K562 (cell line): ENCODE measurements around the gene MAP1LC3A. TPM values are rescaled to one million over a fixed set of nuclear protein-coding genes. Genes with fewer than 3 reads are reported as not detected.

Experiments
- ATAC-seq: fragments of 200-7000 bp; cut with Tn5 transposase; 3 replicates; pipeline ENCODE4 v1.9.1; 2020; ENCODE audit warnings: moderate library complexity
- BruUV-seq: library from RNA; stranded (reverse); fragments of 400-500 nt; replicated peaks from 2 replicates; lab custom pipeline; 2021; lab: Mats Ljungman, UMichigan
- CTCF ChIA-PET: fragments of 300-600 bp; formaldehyde crosslinking; extraction: SDS; loops from one replicate; lab custom pipeline; 2021; ENCODE audit warnings: low intra/inter-chr PET ratio; lab: Yijun Ruan, JAX
- POLR2A ChIA-PET: fragments of 300-600, 350-650 bp; sonication (Branson Sonifier 250); formaldehyde crosslinking; extraction: SDS; loops from one replicate; lab custom pipeline; 2021; ENCODE audit warnings: antibody characterized with exemption, inconsistent platforms; lab: Yijun Ruan, JAX
- DNase-seq, 4 experiments: peaks; one replicate each; pipeline versions ENCODE4 v3.0.0 to v3.0.0-alpha.2; 2011 to 2018; ENCODE audit warnings: low spot score in 3 of 4, mixed read lengths in 3 of 4; ENCODE audit errors: extremely low read depth in 1 of 4
- FAIRE-seq: peaks from 2 replicates; lab custom pipeline; 2011; peaks lifted over from hg19 to GRCh38; lab: Jason Lieb, UNC
- H2AFZ ChIP-seq: 2 replicates; pipeline ENCODE4 v1.6.0; 2011; ENCODE audit warnings: low read depth, low read length, control low read depth, inconsistent platforms
- H3K27ac ChIP-seq: fragments of 200-600 bp; 3 replicates; pipeline ENCODE4 v1.8.0; 2011; ENCODE audit warnings: low read depth, mild to moderate bottlenecking, control low read depth, inconsistent platforms, low read length, moderate library complexity, mixed read lengths; ENCODE audit errors: extremely low read depth
- H3K27me3 ChIP-seq, 2 experiments: fragments of 300-600 bp in 1 of 2; 2 replicates in 1 of 2; 3 replicates in 1 of 2; pipeline versions ENCODE4 v1.6.0 to v1.8.0; 2011; ENCODE audit warnings: inconsistent platforms in 2 of 2, low read length in 2 of 2, mild to moderate bottlenecking in 1 of 2, mixed read lengths in 1 of 2, moderate library complexity in 1 of 2; ENCODE audit not compliant: control insufficient read depth in 2 of 2, insufficient read depth in 2 of 2
- H3K36me3 ChIP-seq: fragments of 300-600 bp; 3 replicates; pipeline ENCODE4 v1.8.0; 2011; ENCODE audit warnings: mild to moderate bottlenecking, low read length, inconsistent platforms; ENCODE audit not compliant: control insufficient read depth, insufficient read depth
- H3K4me1 ChIP-seq, 2 experiments: fragments of 200-600 bp in 1 of 2; replicated peaks in 1 of 2; 2 replicates in 1 of 2; 3 replicates in 1 of 2; pipeline versions ENCODE4 v1.5.1 to v1.8.0; 2011; ENCODE audit warnings: inconsistent platforms in 2 of 2, low read length in 2 of 2, mild to moderate bottlenecking in 1 of 2, mixed read lengths in 1 of 2, moderate library complexity in 1 of 2; ENCODE audit not compliant: control insufficient read depth in 2 of 2, insufficient read depth in 2 of 2
- H3K4me2 ChIP-seq: 2 replicates; pipeline ENCODE4 v1.6.1; 2011; ENCODE audit warnings: low read length, control low read depth, inconsistent platforms, mixed read lengths; ENCODE audit not compliant: insufficient read depth
- H3K4me3 ChIP-seq: fragments of 200-600 bp; sonication (generic), shearing (Covaris generic); 2 replicates; pipeline ENCODE4 v1.5.1; 2016; ENCODE audit warnings: control low read depth, inconsistent platforms
- H3K79me2 ChIP-seq: fragments of 200-600 bp; 3 replicates; pipeline ENCODE4 v1.8.0; 2011; ENCODE audit warnings: low read length, inconsistent platforms; ENCODE audit not compliant: control insufficient read depth, insufficient read depth
- H3K9ac ChIP-seq, 2 experiments: 2 replicates each; pipeline versions ENCODE4 v1.6.0 to v1.6.1; 2011; ENCODE audit warnings: low read depth in 2 of 2, low read length in 2 of 2, control low read depth in 1 of 2, inconsistent platforms in 1 of 2, mild to moderate bottlenecking in 1 of 2, mixed read lengths in 1 of 2; ENCODE audit not compliant: insufficient read depth in 1 of 2
- H3K9me1 ChIP-seq: one replicate; pipeline ENCODE4 v1.6.0; 2011; ENCODE audit warnings: inconsistent platforms, mild to moderate bottlenecking, low read length, moderate library complexity; ENCODE audit not compliant: control insufficient read depth, insufficient read depth
- H3K9me3 ChIP-seq: replicated peaks from 2 replicates; pipeline ENCODE4 v1.5.1; 2011; ENCODE audit warnings: low read depth, low read length, inconsistent platforms; ENCODE audit not compliant: control insufficient read depth, insufficient read depth
- H4K20me1 ChIP-seq: replicated peaks from 2 replicates; pipeline ENCODE4 v1.6.1; 2011; ENCODE audit warnings: low read length, inconsistent platforms, mixed read lengths; ENCODE audit not compliant: control insufficient read depth, insufficient read depth
- ASH1L ChIP-seq: fragments of 450-650 bp; IDR thresholded peaks from 2 replicates; pipeline ENCODE4 v1.6.1; 2018; ENCODE audit warnings: borderline replicate concordance, mild to moderate bottlenecking, low read depth; ENCODE audit not compliant: partially characterized antibody
- CBFB ChIP-seq: sonication (generic); formaldehyde crosslinking; IDR thresholded peaks from 2 replicates; pipeline ENCODE4 v1.4.0; 2020; ENCODE audit warnings: mild to moderate bottlenecking, missing genetic modification reagents
- CEBPB ChIP-seq: fragments of 450-650 bp; IDR thresholded peaks from 2 replicates; pipeline ENCODE4 v1.6.1; 2016; ENCODE audit warnings: missing genetic modification characterization, missing compliant biosample characterization
- FOXA1 ChIP-seq: fragments of 450-650 bp; IDR thresholded peaks from 2 replicates; pipeline ENCODE4 v1.6.1; 2016; ENCODE audit warnings: mild to moderate bottlenecking, borderline replicate concordance
- GTF2F1 ChIP-seq: IDR thresholded peaks from 2 replicates; pipeline ENCODE4 v1.6.1; 2011; ENCODE audit warnings: low read depth, low read length, improper control_type of control experiment
- MTA3 ChIP-seq: fragments of 450-650 bp; formaldehyde crosslinking; IDR thresholded peaks from 2 replicates; pipeline ENCODE4 v1.6.1; 2017; ENCODE audit warnings: mild to moderate bottlenecking, borderline replicate concordance
- NFIX ChIP-seq: fragments of 250-450 bp; sonication (Bioruptor Pico); IDR thresholded peaks from 2 replicates; pipeline ENCODE4 v1.4.0; 2020; ENCODE audit warnings: low read depth, mild to moderate bottlenecking, moderate library complexity
- RAD51 ChIP-seq: fragments of 450-650 bp; IDR thresholded peaks from 2 replicates; pipeline ENCODE4 v1.7.1; 2016; ENCODE audit warnings: low read depth, mild to moderate bottlenecking, borderline replicate concordance
- STAG1 ChIP-seq: sonication (generic); formaldehyde crosslinking; IDR thresholded peaks from 2 replicates; pipeline ENCODE4 v1.5.0; 2020; ENCODE audit warnings: missing genetic modification reagents, borderline replicate concordance
- YY1 ChIP-seq, 3 experiments: IDR thresholded peaks; 2 replicates each; pipeline ENCODE4 v1.6.1; 2011; ENCODE audit warnings: low read length in 2 of 3, mild to moderate bottlenecking in 2 of 3, moderate library complexity in 2 of 3, borderline replicate concordance in 1 of 3, control low read depth in 1 of 3, low read depth in 1 of 3; ENCODE audit not compliant: insufficient read depth in 3 of 3, insufficient replicate concordance in 2 of 3, control insufficient read depth in 1 of 3, insufficient read length in 1 of 3; ENCODE audit errors: extremely low read depth in 1 of 3
- ZNF282 ChIP-seq: sonication (generic); formaldehyde crosslinking; IDR thresholded peaks from 2 replicates; pipeline ENCODE4 v1.8.1; 2023; ENCODE audit warnings: missing genetic modification reagents
- WGBS: fragments of 100-300 bp; shearing (Covaris generic); methylation state at CpG from one replicate; pipeline ENCODE4 v1.1.6; 2016; ENCODE audit warnings: low coverage, mixed read lengths; ENCODE audit not compliant: insufficient coverage; ENCODE audit errors: missing lambda C conversion rate; 5-methylcytosine and 5-hydroxymethylcytosine counted together
- in situ Hi-C: fragments of 300-500 bp; cut with MboI; formaldehyde crosslinking; loops from 4 replicates; pipeline ENCODE4 v1.15.0; 2018; ENCODE audit warnings: inconsistent platforms, mixed read lengths
- intact Hi-C: fragments of 100-400 bp; cut with micrococcal nuclease; formaldehyde crosslinking; loops from 2 replicates; pipeline ENCODE4 v1.14.2; 2022
- polyA plus RNA-seq, 8 experiments: library from polyadenylated mRNA; depleted of rRNA in 4 of 8; stranded (reverse) in 5 of 8; unstranded in 3 of 8; fragments of >200 nt; fragmentation: Nextera tagmentation in 2 of 8; fragmentation: Illumina TruSeq in 1 of 8; extraction: Ambion mirVana in 2 of 8; extraction: Trizol in 1 of 8; gene quantifications; 2 replicates each; pipeline versions ENCODE4 v1.2.1 to v1.2.3, GENCODE V29; 2011 to 2014; ENCODE audit warnings: inconsistent platforms in 1 of 8, missing spikeins in 1 of 8
- total RNA-seq, 7 experiments: library from RNA; depleted of rRNA in 6 of 7; stranded (reverse); fragments of >200 nt in 6 of 7; fragmentation: Illumina TruSeq in 2 of 7; extraction: Trizol in 2 of 7; gene quantifications; 2 replicates each; pipeline versions ENCODE4 v1.2.1 to v1.2.3, GENCODE V29; 2011 to 2021; ENCODE audit warnings: low replicate concordance in 1 of 7
- TF ChIP-seq, protein P1 (sequence below): fragments of 450-650 bp; IDR thresholded peaks from 2 replicates; pipeline ENCODE4 v1.7.0; 2016; ENCODE audit warnings: borderline replicate concordance
- TF ChIP-seq, protein P2 (sequence below): IDR thresholded peaks from 2 replicates; pipeline ENCODE4 v1.6.1; 2012; ENCODE audit warnings: low read depth, low read length, improper control_type of control experiment, borderline replicate concordance
- TF ChIP-seq, protein P3 (sequence below): sonication (generic); formaldehyde crosslinking; IDR thresholded peaks from 2 replicates; pipeline ENCODE4 v1.8.1; 2022; ENCODE audit warnings: missing genetic modification reagents

MAP1LC3A gene
- total and polyA plus RNA-seq, 9 of the 15 experiments (the other 6 are each of a cell fraction or from before 2014, with no cell fraction given): 0.27 to 0.38 TPM; not detected in 7

DNA sequence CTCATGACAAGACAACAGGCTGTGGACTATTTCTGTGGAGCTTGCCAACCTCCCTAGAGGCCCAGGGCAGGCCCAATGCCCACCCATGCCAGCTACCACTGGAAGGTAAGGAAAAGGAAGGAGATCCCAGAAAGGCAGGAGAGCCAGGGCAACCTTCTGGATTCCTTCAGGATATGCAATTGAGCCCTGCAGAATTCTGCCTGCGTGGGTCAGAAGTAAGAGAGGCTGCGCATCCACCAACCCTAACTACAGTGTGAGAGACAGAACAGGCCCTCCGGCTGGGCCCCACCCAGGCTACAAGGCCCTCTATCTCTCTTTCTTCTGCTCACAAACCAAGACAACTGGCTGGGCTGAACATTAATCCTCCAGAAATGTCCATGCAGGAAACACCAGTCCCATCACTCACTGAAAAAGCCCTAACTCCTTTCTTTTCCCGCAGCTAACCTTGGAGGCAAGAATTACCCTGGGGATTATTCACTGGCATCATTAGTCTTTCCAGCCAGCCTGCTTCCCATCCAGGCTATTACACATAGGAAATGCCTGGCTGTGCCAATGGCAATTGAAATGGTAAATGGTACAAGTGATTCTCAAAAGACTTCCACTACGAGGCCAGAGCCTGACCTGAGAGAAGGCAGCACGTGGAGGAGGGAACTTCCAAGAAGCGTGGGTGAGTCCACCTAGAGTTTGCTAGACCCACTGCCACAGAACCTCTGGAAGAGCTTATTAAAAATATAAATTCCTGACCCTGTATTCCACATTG lies 15.2 kb downstream of the MAP1LC3A start (continued):
- no peak for TF ChIP-seq ASH1L
- no peak for TF ChIP-seq ZNF282 (CRISPR knock-in tag)
- no peak for TF ChIP-seq YY1 (IDR thresholded peaks at IDR 0.05; ENCODE audit: borderline replicate concordance in 1 of 3, control insufficient read depth in 1 of 3, extremely low read depth in 1 of 3, insufficient read depth in 3 of 3, insufficient read length in 1 of 3, insufficient replicate concordance in 2 of 3, low read depth in 1 of 3, low read length in 2 of 3)
- TF ChIP-seq, protein P1, sequence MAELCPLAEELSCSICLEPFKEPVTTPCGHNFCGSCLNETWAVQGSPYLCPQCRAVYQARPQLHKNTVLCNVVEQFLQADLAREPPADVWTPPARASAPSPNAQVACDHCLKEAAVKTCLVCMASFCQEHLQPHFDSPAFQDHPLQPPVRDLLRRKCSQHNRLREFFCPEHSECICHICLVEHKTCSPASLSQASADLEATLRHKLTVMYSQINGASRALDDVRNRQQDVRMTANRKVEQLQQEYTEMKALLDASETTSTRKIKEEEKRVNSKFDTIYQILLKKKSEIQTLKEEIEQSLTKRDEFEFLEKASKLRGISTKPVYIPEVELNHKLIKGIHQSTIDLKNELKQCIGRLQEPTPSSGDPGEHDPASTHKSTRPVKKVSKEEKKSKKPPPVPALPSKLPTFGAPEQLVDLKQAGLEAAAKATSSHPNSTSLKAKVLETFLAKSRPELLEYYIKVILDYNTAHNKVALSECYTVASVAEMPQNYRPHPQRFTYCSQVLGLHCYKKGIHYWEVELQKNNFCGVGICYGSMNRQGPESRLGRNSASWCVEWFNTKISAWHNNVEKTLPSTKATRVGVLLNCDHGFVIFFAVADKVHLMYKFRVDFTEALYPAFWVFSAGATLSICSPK: no peak
- TF ChIP-seq CBFB (CRISPR knock-in tag): no peak
- TF ChIP-seq NFIX (CRISPR knock-in tag): no peak
- TF ChIP-seq GTF2F1: no peak

DNA sequence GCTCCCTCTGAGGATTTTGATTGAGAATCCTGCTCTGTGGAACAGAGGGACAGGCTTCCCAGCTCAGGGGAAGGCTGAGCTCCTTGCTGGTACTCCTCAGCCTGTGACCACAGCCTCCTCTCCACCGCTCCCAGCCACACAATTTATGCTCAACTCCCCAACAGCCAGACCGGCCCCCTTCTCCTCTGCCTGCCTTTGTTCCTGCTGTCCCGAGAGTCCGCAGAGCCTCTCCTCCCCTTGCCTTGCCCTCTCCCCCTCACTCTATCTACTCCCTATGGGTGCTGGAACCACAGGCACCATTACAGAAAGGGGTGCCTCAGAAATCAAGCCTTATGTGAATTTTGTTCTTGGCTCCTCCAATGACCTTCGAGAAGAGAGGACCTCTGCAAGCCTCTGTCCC lies 15.9 kb downstream of the MAP1LC3A start:
- no peak overlapping the region for H3K9ac ChIP-seq
- CTCF ChIA-PET: no interaction called here
- H3K4me3 ChIP-seq: no peak overlapping the region
- no peak for FAIRE-seq
- peaks cover 18% of the 10 kb centered on the region; the same call in 2 of the 3 replicates for H3K36me3 ChIP-seq
- BruUV-seq: no TSS peak
- no peak for ATAC-seq
- intact Hi-C loops: no loop called here
- 88% methylated on average over 5 of the region's 5 CpGs for WGBS
- no peak overlapping the region for H2AFZ ChIP-seq
- H3K9me3 ChIP-seq: no peaks in the 10 kb centered on the region
- POLR2A ChIA-PET: interaction anchor here (2.0 kb wide), 1 partner anchor 9 kb away, joined by 4 read pairs; no protein-coding TSS in a partner anchor
- H3K4me2 ChIP-seq: no peak overlapping the region
- no peaks in the 10 kb centered on the region for H3K9me1 ChIP-seq
- no peak overlapping the region for H3K27ac ChIP-seq
- DNase-seq: no peak
- in situ Hi-C loops: no loop called here
- no peaks in the 10 kb centered on the region for H3K79me2 ChIP-seq
- H4K20me1 ChIP-seq: no peaks in the 10 kb centered on the region
- H3K4me1 ChIP-seq: peaks cover 0 to 15% of the 10 kb centered on the region in 2 experiments; a peak in 4 of 5 replicates
- no peaks in the 10 kb centered on the region for H3K27me3 ChIP-seq
- TF ChIP-seq RAD51 (no peak), MTA3 (no peak), STAG1 (CRISPR knock-in tag) (no peak), FOXA1 (no peak), CEBPB (no peak)
- TF ChIP-seq, protein P2, sequence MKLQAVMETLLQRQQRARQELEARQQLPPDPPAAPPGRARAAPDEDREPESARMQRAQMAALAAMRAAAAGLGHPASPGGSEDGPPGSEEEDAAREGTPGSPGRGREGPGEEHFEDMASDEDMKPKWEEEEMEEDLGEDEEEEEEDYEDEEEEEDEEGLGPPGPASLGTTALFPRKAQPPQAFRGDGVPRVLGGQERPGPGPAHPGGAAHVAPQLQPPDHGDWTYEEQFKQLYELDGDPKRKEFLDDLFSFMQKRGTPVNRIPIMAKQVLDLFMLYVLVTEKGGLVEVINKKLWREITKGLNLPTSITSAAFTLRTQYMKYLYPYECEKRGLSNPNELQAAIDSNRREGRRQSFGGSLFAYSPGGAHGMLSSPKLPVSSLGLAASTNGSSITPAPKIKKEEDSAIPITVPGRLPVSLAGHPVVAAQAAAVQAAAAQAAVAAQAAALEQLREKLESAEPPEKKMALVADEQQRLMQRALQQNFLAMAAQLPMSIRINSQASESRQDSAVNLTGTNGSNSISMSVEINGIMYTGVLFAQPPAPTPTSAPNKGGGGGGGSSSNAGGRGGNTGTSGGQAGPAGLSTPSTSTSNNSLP: no peak
- TF ChIP-seq, protein P3, sequence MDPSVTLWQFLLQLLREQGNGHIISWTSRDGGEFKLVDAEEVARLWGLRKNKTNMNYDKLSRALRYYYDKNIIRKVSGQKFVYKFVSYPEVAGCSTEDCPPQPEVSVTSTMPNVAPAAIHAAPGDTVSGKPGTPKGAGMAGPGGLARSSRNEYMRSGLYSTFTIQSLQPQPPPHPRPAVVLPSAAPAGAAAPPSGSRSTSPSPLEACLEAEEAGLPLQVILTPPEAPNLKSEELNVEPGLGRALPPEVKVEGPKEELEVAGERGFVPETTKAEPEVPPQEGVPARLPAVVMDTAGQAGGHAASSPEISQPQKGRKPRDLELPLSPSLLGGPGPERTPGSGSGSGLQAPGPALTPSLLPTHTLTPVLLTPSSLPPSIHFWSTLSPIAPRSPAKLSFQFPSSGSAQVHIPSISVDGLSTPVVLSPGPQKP (CRISPR knock-in tag): no peak
